ENCODE results near the gene ARHGAP4. TPM values are rescaled to one million over a fixed set of nuclear protein-coding genes. Genes with fewer than 3 reads are reported as not detected.

The ARHGAP4 gene
- total RNA-seq, 1 donor = 3.0 TPM

DNA sequence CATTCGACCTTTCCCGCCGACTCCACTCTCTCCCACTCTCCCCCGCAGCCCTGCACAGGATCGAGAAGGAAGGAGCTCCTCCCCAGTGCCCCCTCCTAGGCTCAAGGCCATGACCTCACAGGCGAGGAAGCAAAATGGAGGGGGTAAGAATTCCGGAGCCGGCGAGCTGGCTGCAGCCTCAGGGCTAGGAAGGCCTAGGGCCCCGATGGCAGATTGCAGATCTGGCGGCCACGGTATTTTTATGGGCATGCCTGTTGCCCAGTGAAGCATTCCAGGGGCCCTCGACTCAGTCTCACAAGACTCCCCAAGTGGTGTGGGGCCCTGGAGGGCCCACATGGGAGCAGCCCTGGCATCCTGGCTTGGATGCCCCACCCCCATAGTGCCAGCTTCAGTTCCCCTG, 39.1 kb downstream of the ARHGAP4 start:
- H3K4me3 ChIP-seq (ENCODE audit: low read depth, low read length) = no peak overlapping the region
- no peak for DNase-seq (ENCODE audit: low read depth)
- TF ChIP-seq, protein P1, sequence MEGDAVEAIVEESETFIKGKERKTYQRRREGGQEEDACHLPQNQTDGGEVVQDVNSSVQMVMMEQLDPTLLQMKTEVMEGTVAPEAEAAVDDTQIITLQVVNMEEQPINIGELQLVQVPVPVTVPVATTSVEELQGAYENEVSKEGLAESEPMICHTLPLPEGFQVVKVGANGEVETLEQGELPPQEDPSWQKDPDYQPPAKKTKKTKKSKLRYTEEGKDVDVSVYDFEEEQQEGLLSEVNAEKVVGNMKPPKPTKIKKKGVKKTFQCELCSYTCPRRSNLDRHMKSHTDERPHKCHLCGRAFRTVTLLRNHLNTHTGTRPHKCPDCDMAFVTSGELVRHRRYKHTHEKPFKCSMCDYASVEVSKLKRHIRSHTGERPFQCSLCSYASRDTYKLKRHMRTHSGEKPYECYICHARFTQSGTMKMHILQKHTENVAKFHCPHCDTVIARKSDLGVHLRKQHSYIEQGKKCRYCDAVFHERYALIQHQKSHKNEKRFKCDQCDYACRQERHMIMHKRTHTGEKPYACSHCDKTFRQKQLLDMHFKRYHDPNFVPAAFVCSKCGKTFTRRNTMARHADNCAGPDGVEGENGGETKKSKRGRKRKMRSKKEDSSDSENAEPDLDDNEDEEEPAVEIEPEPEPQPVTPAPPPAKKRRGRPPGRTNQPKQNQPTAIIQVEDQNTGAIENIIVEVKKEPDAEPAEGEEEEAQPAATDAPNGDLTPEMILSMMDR (IDR thresholded peaks at IDR 0.05; ENCODE audit: insufficient read depth, low read depth, low read length) = no peak

DNA sequence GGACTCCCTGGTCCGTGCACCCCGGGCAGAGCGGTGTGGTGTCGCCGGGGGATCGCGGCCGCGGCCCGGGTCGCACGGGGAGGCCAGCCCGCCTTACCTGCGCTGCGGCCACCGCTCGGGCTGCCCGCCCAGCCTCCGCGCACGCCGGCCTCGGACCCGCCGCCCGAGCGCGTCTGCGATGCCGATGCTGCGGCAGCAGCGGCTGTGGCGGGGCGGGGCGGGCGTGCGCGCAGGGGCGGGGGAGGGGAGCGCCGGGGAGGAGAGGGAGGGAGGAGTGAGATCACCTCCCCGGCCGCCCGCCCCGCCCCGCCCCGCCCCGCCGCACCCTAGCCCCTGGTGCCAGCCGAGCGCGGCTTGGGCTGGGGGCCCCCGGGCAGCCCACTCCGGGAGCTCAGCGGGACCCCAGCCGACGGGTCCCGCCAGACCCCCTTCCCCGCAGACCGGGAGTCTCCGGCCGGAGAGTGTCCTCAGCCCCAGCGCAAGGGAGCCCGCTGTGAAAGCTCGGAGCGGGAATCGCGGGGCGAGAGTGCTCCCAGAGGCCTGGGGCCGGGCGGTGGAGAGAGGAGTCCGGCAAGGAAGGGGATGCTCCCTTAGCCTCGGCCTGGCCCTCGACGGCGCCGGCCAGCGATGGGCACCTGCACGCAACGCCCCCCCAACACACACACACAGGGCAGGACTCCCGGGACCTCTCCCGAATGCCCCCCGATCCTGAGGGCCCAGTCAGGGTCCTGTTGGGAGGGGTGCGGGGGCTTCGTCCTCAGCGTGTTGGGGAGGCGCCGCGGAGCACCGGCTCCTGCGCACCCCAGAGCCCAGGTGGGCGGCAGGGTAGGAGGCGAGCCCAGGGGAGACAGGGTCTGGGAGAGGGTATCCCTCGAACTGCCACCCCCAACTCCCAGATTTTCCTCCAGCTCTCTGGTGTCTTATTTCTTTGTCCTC, 39.8 kb downstream of the ARHGAP4 start, which contains the start of gene L1CAM:
L1CAM (minus strand) TSS at position 206 of the 936 bp plus-strand sequence. CDS start 10,337 bp downstream, outside the sequence.
- peak within 1 kb of the TSS; percentile 23 for H3K4me3 ChIP-seq (ENCODE audit: low read depth, low read length)
- TF ChIP-seq, protein P1 (IDR thresholded peaks at IDR 0.05; ENCODE audit: insufficient read depth, low read depth, low read length) = no peak

DNA sequence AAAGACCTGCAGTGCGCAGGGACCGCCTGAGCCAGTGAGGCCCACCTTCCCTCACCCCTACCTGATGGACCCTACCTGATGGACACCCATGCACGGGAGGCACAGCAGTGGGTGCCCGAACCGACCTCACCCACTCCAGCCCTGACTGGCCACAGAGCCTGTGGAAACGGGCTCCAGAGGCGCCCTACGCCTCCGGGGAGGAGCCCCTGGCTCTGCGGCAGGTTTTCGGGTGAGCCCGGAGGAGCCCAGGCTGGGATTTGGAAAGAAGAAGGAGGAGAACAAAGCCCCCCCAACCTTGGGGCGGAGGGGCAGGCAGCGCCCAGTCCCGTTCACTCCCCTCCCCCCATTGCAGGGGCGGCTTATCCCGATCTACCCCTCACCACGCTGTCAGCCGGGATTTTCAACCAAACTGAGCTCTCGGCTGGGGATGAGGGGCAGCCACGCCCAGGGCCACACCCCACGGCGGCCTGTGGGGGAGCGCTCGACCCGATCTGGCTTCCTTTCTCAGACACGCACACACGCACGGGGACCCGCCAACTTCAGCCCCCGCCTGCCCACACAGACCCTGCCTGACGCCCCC, 40.8 kb downstream of the ARHGAP4 start:
- TF ChIP-seq, protein P1 (IDR thresholded peaks at IDR 0.05; ENCODE audit: insufficient read depth, low read depth, low read length) = no peak
- DNase-seq (ENCODE audit: low read depth) = no peak
- peak overlapping the region; percentile 2 for H3K4me3 ChIP-seq (ENCODE audit: low read depth, low read length)

More for the DNA sequence above, 39.8 kb downstream of the ARHGAP4 start, which contains the start of gene L1CAM:
- DNase-seq (ENCODE audit: low read depth) = no peak

DNA sequence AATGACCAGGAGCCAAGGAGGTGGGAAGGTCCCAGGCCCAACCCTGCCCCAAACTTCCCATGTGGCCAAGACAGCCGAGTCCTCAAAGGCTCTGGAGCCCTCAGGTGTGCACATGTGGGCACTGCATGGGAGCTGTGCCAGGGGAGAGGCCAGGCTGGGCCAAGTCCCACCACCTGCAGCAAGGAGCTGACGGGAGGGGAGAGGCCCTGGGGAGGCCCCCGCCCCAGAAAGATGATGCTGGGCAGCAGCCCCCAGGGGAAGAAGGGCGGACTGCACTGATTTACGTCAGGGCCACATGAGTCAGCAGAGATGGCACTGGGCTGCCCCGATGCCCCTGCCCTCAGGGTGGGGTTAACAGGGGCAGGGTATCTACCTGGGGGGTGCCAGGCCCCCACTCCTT, 41.5 kb downstream of the ARHGAP4 start:
- H3K4me3 ChIP-seq (ENCODE audit: low read depth, low read length) = no peak overlapping the region
- TF ChIP-seq, protein P1 (IDR thresholded peaks at IDR 0.05; ENCODE audit: insufficient read depth, low read depth, low read length) = no peak
- DNase-seq (ENCODE audit: low read depth) = no peak

DNA sequence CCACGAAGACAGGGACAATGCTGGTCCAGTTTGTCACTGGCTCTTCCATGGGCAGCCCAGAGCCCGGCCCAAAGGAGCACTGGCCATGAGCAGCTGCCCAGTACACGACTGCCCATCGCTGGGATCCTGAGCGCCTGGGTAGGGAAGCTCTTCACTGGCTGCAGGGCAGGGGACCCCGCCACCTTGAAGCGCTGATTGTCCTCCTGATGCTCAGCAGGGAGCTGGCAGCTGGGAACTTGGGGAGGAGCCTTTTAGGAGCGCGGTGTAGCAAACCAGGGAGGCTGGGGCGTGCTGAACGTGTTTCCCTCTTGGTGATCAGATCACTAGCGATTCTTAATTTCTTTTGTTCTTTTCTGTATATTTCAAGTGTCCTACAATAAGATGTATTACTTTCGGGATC, 41.9 kb downstream of the ARHGAP4 start:
- DNase-seq (ENCODE audit: low read depth) = no peak
- TF ChIP-seq, protein P1 (IDR thresholded peaks at IDR 0.05; ENCODE audit: insufficient read depth, low read depth, low read length) = no peak
- H3K4me3 ChIP-seq (ENCODE audit: low read depth, low read length) = no peak overlapping the region

DNA sequence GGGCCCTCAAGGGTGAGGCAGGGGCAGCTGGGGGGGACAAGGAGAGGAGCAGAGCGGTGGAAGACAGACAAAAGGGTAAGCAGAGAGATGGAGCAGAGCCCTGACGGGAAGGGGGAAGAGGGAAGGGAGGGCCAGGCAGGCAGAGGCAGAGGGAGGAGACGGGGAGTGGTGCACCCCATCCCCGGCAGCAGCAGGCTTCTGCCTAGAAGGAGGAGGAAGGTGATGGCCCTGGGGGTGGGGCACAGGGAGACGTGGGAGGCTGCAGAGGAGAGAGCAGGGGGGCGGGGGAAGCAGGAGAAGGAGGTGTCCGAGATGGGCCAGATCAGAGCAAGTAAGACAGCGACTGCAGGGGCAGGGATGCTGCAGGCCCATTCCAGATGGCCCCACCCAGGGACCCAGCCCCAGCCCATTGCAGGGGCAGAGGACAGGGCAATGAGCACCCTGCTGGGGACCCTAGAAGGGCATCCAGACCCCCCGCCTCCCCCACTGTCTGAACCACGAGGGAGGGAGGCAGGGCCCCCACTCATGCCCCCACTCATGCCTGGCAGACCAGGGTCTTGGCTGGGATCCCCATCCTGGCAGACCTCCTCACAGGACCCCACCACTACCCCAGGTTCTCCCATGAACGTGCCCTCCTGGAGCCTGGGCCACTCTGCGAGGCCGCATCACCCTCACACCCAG, 42.8 kb downstream of the ARHGAP4 start:
- no peak overlapping the region for H3K4me3 ChIP-seq (ENCODE audit: low read depth, low read length)
- TF ChIP-seq, protein P1 (IDR thresholded peaks at IDR 0.05; ENCODE audit: insufficient read depth, low read depth, low read length) = no peak
- no peak for DNase-seq (ENCODE audit: low read depth)

Measured in fibroblast of villous mesenchyme (primary cell).